ENCODE measurements around the gene CLCN3. TPM values are rescaled to one million over a fixed set of nuclear protein-coding genes. Genes with fewer than 3 reads are reported as not detected.

Gene CLCN3
- total RNA-seq, 2 donors from 2014 or later: 22.4 to 40.5 TPM

- H3K27ac ChIP-seq: peak within 1 kb of the TSS; percentile 58 to 74 (median 71)
Measured at GRCh38 chr4:169757575-169758184, 137.3 kb downstream of the CLCN3 start, which contains the start of gene HPF1. Gene HPF1 (minus strand): TSS chr4:169757944. CDS start chr4:169757877, 67 bp downstream.

GRCh38 chr4:169758401-169758962 lies 138.1 kb downstream of the CLCN3 start:
- DNase-seq (no peak), ATAC-seq (no peak)
- H3K27me3 ChIP-seq: no peaks in the 10 kb centered on the region
- no peaks in the 10 kb centered on the region for H3K36me3 ChIP-seq (replicated peaks in 1 of 2; ENCODE audit: insufficient read depth in 1 of 2, low read depth in 2 of 2)
- TF ChIP-seq CTCF (IDR thresholded peaks at IDR 0.05): no peak
- TF ChIP-seq POLR2A (IDR thresholded peaks at IDR 0.05): no peak
- peak overlapping the region in 2 of 4 donors; percentile 72 to 74 for H3K27ac ChIP-seq
- H3K4me1 ChIP-seq: peaks cover 19% of the 10 kb centered on the region
- WGBS, 2 donors: 53 to 59% methylated on average over 11 of the region's 11 CpGs
- intact Hi-C loops (cut with DNase I): no loop called here
- no peaks in the 10 kb centered on the region for H3K9me3 ChIP-seq
- H3K4me3 ChIP-seq: no peak overlapping the region

More at GRCh38 chr4:169757575-169758184, 137.3 kb downstream of the CLCN3 start, which contains the start of gene HPF1:
- no peaks in the 10 kb centered on the region for H3K27me3 ChIP-seq
- TF ChIP-seq CTCF (IDR thresholded peaks at IDR 0.05) (peak in 1 of 7 experiments; percentile 11), POLR2A (IDR thresholded peaks at IDR 0.05) (peak in 2 of 3 donors; percentile 71 to 74)
- H3K4me3 ChIP-seq: peak within 1 kb of the TSS in 1 of 2 donors; percentile 67
- H3K4me1 ChIP-seq: peaks cover 19% of the 10 kb centered on the region
- DNase-seq: peak; percentile 90 to 94 (median 93)
- WGBS, 2 donors: 0% methylated on average over 31 to 46 of the region's 46 CpGs
- intact Hi-C loops (cut with DNase I): no loop called here
- H3K36me3 ChIP-seq (replicated peaks in 1 of 2; ENCODE audit: insufficient read depth in 1 of 2, low read depth in 2 of 2): no peaks in the 10 kb centered on the region
- no peaks in the 10 kb centered on the region for H3K9me3 ChIP-seq
- ATAC-seq: peak; percentile 96

- Histone ChIP-seq H3K9me3 (no peaks in the 10 kb centered on the region), H3K4me1 (peaks cover 6% of the 10 kb centered on the region), H3K4me3 (no peak overlapping the region), H3K27me3 (no peaks in the 10 kb centered on the region), H3K27ac (no peak overlapping the region), H3K36me3 (replicated peaks in 1 of 2; ENCODE audit: insufficient read depth in 1 of 2, low read depth in 2 of 2) (no peaks in the 10 kb centered on the region)
- ATAC-seq (no peak), DNase-seq (no peak)
- 48 to 49% methylated on average over 4 of the region's 4 CpGs for WGBS, 2 donors
- TF ChIP-seq CTCF (IDR thresholded peaks at IDR 0.05) (no peak), POLR2A (IDR thresholded peaks at IDR 0.05) (no peak)
- intact Hi-C loops (cut with DNase I): no loop called here
Measured at GRCh38 chr4:169761846-169762245, 141.5 kb downstream of the CLCN3 start.

- Histone ChIP-seq H3K4me1 (no peaks in the 10 kb centered on the region), H3K27ac (no peak overlapping the region), H3K36me3 (replicated peaks in 1 of 2; ENCODE audit: insufficient read depth in 1 of 2, low read depth in 2 of 2) (no peaks in the 10 kb centered on the region), H3K4me3 (no peak overlapping the region), H3K9me3 (no peaks in the 10 kb centered on the region), H3K27me3 (no peaks in the 10 kb centered on the region)
- 75 to 79% methylated on average over 1 to 2 of the region's 2 CpGs for WGBS, 2 donors
- no peak for ATAC-seq
- no peak for TF ChIP-seq CTCF (IDR thresholded peaks at IDR 0.05)
- no peak for TF ChIP-seq POLR2A (IDR thresholded peaks at IDR 0.05)
- no peak for DNase-seq
- intact Hi-C loops (cut with DNase I): no loop called here
Measured at GRCh38 chr4:169765835-169766234, 145.5 kb downstream of the CLCN3 start.
